T-helper 9 cell (primary cell): ENCODE data around the gene ANKS6.

Experiments
- DNase-seq: peaks from one replicate; pipeline ENCODE4 v3.0.0-alpha.2; 2020

Gene ANKS6

GRCh38 chr9:98771209-98771874 lies 25.0 kb downstream of the ANKS6 start:
- no peak for DNase-seq

GRCh38 chr9:98770717-98771116 lies 25.6 kb downstream of the ANKS6 start:
- DNase-seq, result no peak

DNA sequence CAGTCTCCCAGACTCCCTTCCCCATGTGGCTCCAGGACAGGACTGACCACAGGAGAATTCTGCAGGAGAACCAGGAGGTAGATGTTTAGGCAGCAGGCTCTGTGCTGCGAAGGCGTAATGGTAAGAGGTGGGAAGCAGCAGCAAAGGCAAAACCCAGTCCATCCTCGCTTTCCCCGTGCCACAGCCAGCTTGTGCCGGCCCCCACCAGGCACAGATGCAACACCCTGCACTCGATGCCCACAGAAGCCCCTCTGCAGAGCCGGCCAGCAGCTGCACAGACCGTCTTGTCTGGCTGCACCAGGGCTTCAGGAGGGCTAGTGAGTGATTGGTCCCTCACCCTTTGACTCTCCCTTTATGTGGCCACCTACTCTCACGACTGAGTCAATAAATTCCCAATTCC lies 28.0 kb downstream of the ANKS6 start:
- DNase-seq, result no peak

- no peak for DNase-seq
Measured at GRCh38 chr9:98767915-98768314, 28.4 kb downstream of the ANKS6 start.

DNA sequence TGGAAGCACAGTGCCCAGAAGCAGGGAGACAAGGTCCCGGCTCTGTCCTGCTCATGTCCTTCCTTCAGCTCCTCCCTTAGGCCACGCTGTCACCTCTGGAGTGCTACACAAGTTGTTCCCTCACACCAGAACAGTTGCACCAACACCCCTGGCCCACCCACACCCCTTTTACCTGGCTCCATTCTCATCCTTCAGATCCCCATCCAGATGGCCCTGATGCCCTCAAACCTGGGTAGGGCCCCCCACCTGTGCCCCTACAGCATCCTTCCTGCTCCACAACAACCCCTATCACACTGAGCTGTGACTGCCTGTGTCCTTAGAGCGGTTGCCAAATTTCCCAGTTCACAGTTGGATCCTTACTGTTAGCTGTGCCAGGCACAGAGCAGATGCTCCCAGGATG lies 29.2 kb downstream of the ANKS6 start:
- DNase-seq, result no peak

- DNase-seq, result no peak
Measured at GRCh38 chr9:98766586-98766985, 29.8 kb downstream of the ANKS6 start.

- no peak for DNase-seq
Measured at GRCh38 chr9:98765256-98765655, 31.1 kb downstream of the ANKS6 start.

- no peak for DNase-seq
Measured at GRCh38 chr9:98763986-98764745, 32.2 kb downstream of the ANKS6 start.

DNA sequence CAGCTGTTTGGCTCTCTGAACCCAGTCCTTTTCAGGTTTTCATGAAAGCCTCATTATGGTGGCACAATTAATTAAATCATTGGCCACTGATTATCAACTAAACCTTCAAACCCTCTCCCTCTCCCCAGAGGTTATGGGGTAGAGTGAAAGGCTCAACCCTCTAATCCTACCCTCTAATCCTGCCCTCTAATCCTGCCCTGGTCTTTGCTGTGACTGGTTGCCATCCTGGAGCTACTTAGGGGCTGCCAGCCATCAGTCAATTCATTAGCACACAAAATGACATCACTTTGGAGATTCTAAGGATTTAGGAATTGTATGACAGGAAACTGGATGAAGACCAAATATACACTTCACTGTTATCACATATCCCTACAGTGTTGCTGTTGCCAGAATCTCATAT lies 36.1 kb downstream of the ANKS6 start:
- DNase-seq, result no peak

- no peak for DNase-seq
Measured at GRCh38 chr9:98755006-98755618, 41.2 kb downstream of the ANKS6 start.

GRCh38 chr9:98751210-98751609 lies 45.1 kb downstream of the ANKS6 start:
- DNase-seq, result no peak

GRCh38 chr9:98750364-98751060 lies 45.8 kb downstream of the ANKS6 start:
- DNase-seq, result no peak

GRCh38 chr9:98747476-98747875 lies 48.9 kb downstream of the ANKS6 start:
- no peak for DNase-seq

- no peak for DNase-seq
Measured at GRCh38 chr9:98745470-98745869, 50.9 kb downstream of the ANKS6 start.

GRCh38 chr9:98743818-98744611 lies 52.3 kb downstream of the ANKS6 start:
- no peak for DNase-seq

DNA sequence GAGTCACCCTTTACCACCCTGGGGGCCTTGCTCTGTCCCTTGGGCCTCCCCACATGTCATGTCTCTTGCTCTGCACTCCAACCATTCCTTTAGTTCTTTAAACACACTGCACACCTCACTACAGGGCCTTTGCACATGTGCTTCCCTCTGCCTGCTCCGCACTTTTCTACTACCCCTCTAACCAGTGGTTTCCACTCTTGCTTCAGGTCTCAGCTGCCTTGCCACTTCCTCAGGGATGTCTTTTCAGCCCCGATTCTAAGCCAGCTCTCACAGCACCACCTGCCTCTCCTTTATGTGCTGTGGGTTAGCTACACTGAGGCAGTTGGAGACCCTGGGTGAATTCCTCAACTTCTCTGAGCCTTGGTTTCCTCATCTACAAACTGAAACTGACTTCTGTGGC lies 53.0 kb downstream of the ANKS6 start:
- DNase-seq, result no peak

GRCh38 chr9:98742325-98743280 lies 53.8 kb downstream of the ANKS6 start:
- DNase-seq, result no peak

DNA sequence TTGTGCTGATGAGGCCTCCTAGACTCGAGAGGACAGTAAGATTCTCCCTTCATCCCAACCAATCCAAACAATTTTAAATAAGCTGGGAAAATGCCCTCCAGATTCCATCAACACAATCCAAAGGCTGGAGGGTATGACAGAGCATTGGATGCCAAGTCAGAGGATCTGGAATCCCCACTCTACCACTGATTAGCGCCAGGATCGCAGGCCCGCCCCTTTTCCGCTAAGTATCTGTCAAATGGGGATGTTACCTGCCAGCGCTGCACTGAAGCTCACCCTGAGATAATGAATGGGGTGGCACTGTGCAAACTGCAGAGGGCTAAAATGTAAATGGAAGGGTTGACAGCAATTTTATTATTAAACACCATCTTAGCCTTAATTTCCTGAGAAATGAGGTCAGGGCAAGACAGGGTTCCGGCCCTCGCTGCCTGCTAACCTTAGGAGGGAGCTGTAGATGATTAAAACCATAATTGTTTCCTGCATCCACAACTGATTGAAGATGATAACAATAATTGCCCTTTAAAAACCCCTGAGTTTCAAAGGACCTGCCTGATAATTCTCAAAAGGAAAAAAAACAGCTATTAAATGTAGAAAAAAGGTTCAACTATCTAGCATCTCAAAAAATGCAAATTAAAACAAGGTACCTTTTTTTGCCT lies 56.0 kb downstream of the ANKS6 start:
- no peak for DNase-seq

DNA sequence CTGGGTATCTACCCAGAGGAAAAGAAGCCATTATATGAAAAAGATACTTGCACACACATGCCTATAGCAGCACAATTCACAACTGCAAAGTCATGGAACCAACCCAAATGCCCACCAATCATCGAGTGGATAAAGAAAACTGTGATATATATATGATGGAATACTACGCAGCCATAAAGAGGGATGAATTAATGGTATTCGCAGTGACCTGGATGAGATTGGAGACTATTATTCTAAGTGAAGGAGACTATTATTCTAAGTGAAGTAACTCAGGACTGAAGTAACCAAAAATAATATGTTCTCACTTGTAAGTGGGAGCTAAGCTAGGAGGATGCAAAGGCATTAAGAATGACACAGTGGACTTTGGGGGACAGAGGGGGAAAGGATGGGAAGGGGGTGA lies 57.6 kb downstream of the ANKS6 start:
- DNase-seq, result no peak

DNA sequence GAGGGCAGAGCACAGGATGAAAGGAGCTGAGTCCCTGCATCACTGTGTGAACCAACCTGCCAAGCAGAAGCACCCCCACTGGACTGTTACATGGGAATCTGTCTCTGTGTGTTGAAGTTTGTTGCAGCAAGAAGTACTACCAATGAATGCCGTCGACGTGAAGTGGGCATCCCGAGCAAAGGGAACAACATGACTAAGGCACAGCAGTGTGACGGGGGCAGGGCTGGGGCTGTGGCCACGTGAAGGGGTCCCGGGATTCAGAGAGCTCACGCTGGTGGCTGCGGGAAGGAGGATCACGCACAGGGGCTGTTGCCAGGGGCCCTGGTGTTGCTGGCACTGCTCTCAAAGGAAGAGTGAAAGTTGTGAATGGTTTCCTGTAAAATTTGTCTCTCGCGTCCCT lies 60.1 kb downstream of the ANKS6 start:
- no peak for DNase-seq

DNA sequence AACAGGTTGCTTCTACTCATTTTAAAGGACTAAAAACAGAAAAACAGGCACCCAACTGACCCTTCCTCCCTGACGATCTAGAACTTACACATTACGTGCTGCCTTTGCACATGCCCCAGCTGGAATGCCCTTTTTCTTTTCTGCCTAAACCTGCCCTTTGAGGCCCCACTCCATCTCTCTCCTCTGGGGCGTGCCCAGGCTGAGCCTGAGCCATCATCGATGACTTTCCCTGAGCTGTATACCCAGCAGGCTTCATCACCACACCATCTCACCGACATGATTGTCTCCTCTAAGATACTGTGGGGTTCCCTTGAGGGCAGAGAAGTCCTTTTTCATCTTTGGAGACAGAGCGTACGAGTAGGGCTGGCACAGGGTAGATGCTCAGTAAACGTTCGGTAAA lies 63.6 kb downstream of the ANKS6 start:
- DNase-seq, result no peak
